A549 (cell line): ENCODE results near the gene HOXA13. TPM values are rescaled to one million over a fixed set of nuclear protein-coding genes. Genes with fewer than 3 reads are reported as not detected.

Experiments
- ATAC-seq, 2 experiments: fragments of 200-7000 bp in 1 of 2; fragments of >200 bp in 1 of 2; cut with Nextera tagmentation in 1 of 2; cut with Tn5 transposase in 1 of 2; 3 replicates each; pipeline versions ENCODE4 v1.8.0 to v1.9.1; 2018 to 2020; ENCODE audit warnings: mild to moderate bottlenecking in 1 of 2, moderate library complexity in 1 of 2
- CTCF ChIA-PET: fragments of 300-600 bp; sonication (Branson Sonifier 250); formaldehyde crosslinking; extraction: SDS; loops from one replicate; lab custom pipeline; 2021; ENCODE audit warnings: antibody characterized with exemption, inconsistent platforms; lab: Yijun Ruan, JAX
- POLR2A ChIA-PET: fragments of 350-600 bp; formaldehyde crosslinking; extraction: SDS; loops from one replicate; lab custom pipeline; 2021; ENCODE audit warnings: antibody characterized with exemption, inconsistent platforms; lab: Yijun Ruan, JAX
- DNase-seq, 2 experiments: peaks; one replicate each; pipeline versions ENCODE4 v3.0.0 to v3.0.0-alpha.2; 2011 to 2016; ENCODE audit warnings: low read depth in 1 of 2, low spot score in 1 of 2
- FAIRE-seq: peaks from 2 replicates; lab custom pipeline; 2011; peaks lifted over from hg19 to GRCh38; lab: Jason Lieb, UNC
- H3K27ac ChIP-seq, 2 experiments: fragments of >200 bp; sonication (Bioruptor Twin); formaldehyde crosslinking; 3 replicates each; pipeline ENCODE4 v1.5.1; 2016 to 2017
- H3K4me1 ChIP-seq: fragments of >200 bp; sonication (Bioruptor Twin); formaldehyde crosslinking; 3 replicates; pipeline ENCODE4 v1.6.1; 2016
- H3K4me2 ChIP-seq: fragments of >200 bp; sonication (Bioruptor Twin); formaldehyde crosslinking; 3 replicates; pipeline ENCODE4 v1.6.1; 2016
- H3K4me3 ChIP-seq: fragments of >200 bp; sonication (Bioruptor Twin); formaldehyde crosslinking; 3 replicates; pipeline ENCODE4 v1.5.1; 2016
- H3K9me3 ChIP-seq: fragments of >200 bp; sonication (Bioruptor Twin); formaldehyde crosslinking; 3 replicates; pipeline ENCODE4 v1.6.1; 2016
- CBX8 ChIP-seq: fragments of 200-600 bp; sonication (generic); IDR thresholded peaks from 2 replicates; pipeline ENCODE4 v1.6.1; 2016
- CEBPB ChIP-seq, 2 experiments: fragments of >200 bp in 1 of 2; sonication (Bioruptor Twin) in 1 of 2; formaldehyde crosslinking in 1 of 2; IDR thresholded peaks; 2 replicates each; pipeline ENCODE4 v1.6.1; 2012 to 2016
- CHD4 ChIP-seq: fragments of 200-600 bp; sonication (generic); IDR thresholded peaks from 2 replicates; pipeline ENCODE4 v1.6.1; 2016; ENCODE audit warnings: antibody characterized with exemption, mild to moderate bottlenecking, borderline replicate concordance
- EP300 ChIP-seq, 2 experiments: fragments of >200 bp; sonication (Bioruptor Twin); formaldehyde crosslinking; IDR thresholded peaks; 2 replicates in 1 of 2; 3 replicates in 1 of 2; pipeline ENCODE4 v1.6.1; 2016 to 2017
- ESRRA ChIP-seq: fragments of 150-350 bp; IDR thresholded peaks from 2 replicates; pipeline ENCODE4 v1.6.1; 2014; ENCODE audit warnings: mild to moderate bottlenecking, low read length, borderline replicate concordance
- FOSB ChIP-seq: fragments of 250-450 bp; sonication (Bioruptor Pico); IDR thresholded peaks from 2 replicates; pipeline ENCODE4 v1.5.0; 2020; ENCODE audit warnings: mild to moderate bottlenecking, moderate library complexity
- FOSL2 ChIP-seq, 2 experiments: fragments of 450-650 bp in 1 of 2; fragments of >200 bp in 1 of 2; sonication (Bioruptor Twin) in 1 of 2; formaldehyde crosslinking; IDR thresholded peaks; 2 replicates each; pipeline versions ENCODE4 v1.5.0 to v1.6.1; 2016 to 2020; ENCODE audit warnings: mild to moderate bottlenecking in 1 of 2, moderate library complexity in 1 of 2
- HDAC2 ChIP-seq: fragments of 200-600 bp; sonication (generic); IDR thresholded peaks from 2 replicates; pipeline ENCODE4 v1.6.1; 2016
- HES2 ChIP-seq: fragments of >200 bp; sonication (Bioruptor Twin); formaldehyde crosslinking; IDR thresholded peaks from 2 replicates; pipeline ENCODE4 v1.6.1; 2016
- HOXA7 ChIP-seq: fragments of 250-450 bp; sonication (Bioruptor Pico); IDR thresholded peaks from 2 replicates; pipeline ENCODE4 v1.5.0; 2020; ENCODE audit warnings: mild to moderate bottlenecking, moderate library complexity
- HOXB13 ChIP-seq: fragments of 250-450 bp; sonication (Bioruptor Pico); IDR thresholded peaks from 2 replicates; pipeline ENCODE4 v1.5.0; 2020; ENCODE audit warnings: low read depth, mild to moderate bottlenecking, moderate library complexity
- MAZ ChIP-seq: fragments of 150-350 bp; IDR thresholded peaks from 2 replicates; pipeline ENCODE4 v1.6.1; 2014; ENCODE audit warnings: antibody characterized with exemption, low read depth, low read length, borderline replicate concordance
- MYC ChIP-seq: IDR thresholded peaks from 2 replicates; pipeline ENCODE4 v1.6.1; 2012; ENCODE audit warnings: mild to moderate bottlenecking, inconsistent platforms, low read length, improper control_type of control experiment, borderline replicate concordance
- NPAS2 ChIP-seq: fragments of 250-450 bp; sonication (Bioruptor Pico); IDR thresholded peaks from 2 replicates; pipeline ENCODE4 v1.8.0; 2022; ENCODE audit warnings: mild to moderate bottlenecking, moderate library complexity, borderline replicate concordance
- PHF8 ChIP-seq: fragments of 200-600 bp; sonication (generic); IDR thresholded peaks from 2 replicates; pipeline ENCODE4 v1.6.1; 2016; ENCODE audit warnings: low read depth, mild to moderate bottlenecking, antibody characterized with exemption, moderate library complexity, borderline replicate concordance
- POLR2A ChIP-seq: IDR thresholded peaks from 2 replicates; pipeline ENCODE4 v1.6.1; 2012; ENCODE audit warnings: mild to moderate bottlenecking, low read length
- RARB ChIP-seq: fragments of 250-450 bp; sonication (Bioruptor Pico); IDR thresholded peaks from 2 replicates; pipeline ENCODE4 v1.8.0; 2021; ENCODE audit warnings: mild to moderate bottlenecking, moderate library complexity
- WGBS: methylation state at CpG from one replicate; pipeline ENCODE4 v1.1.6; 2017; ENCODE audit errors: missing lambda C conversion rate; 5-methylcytosine and 5-hydroxymethylcytosine counted together
- polyA plus RNA-seq, 4 experiments: library from polyadenylated mRNA; depleted of rRNA in 3 of 4; stranded (reverse); fragments of >200 nt; fragmentation: RNase III in 1 of 4; extraction: RNeasy Plus Mini Kit Qiagen cat#74134 plus additional on column Dnase treatment in 1 of 4; gene quantifications; 2 replicates in 3 of 4; 3 replicates in 1 of 4; pipeline ENCODE4 v1.2.3, GENCODE V29; 2011 to 2017
- TF ChIP-seq, protein P1 (sequence below): IDR thresholded peaks from 2 replicates; pipeline ENCODE4 v1.6.1; 2012; ENCODE audit warnings: low read depth, borderline replicate concordance
- TF ChIP-seq, protein P2 (sequence below): IDR thresholded peaks from 2 replicates; pipeline ENCODE4 v1.6.1; 2012
- TF ChIP-seq, protein P3 (sequence below): fragments of 250-450 bp; sonication (Bioruptor Pico); IDR thresholded peaks from 2 replicates; pipeline ENCODE4 v1.5.0; 2020; ENCODE audit warnings: low read depth, mild to moderate bottlenecking, moderate library complexity

HOXA13 gene
- polyA plus RNA-seq, 2 of the 4 experiments (the other 2 are of a cell fraction): 2.2 to 2.7 TPM

DNA sequence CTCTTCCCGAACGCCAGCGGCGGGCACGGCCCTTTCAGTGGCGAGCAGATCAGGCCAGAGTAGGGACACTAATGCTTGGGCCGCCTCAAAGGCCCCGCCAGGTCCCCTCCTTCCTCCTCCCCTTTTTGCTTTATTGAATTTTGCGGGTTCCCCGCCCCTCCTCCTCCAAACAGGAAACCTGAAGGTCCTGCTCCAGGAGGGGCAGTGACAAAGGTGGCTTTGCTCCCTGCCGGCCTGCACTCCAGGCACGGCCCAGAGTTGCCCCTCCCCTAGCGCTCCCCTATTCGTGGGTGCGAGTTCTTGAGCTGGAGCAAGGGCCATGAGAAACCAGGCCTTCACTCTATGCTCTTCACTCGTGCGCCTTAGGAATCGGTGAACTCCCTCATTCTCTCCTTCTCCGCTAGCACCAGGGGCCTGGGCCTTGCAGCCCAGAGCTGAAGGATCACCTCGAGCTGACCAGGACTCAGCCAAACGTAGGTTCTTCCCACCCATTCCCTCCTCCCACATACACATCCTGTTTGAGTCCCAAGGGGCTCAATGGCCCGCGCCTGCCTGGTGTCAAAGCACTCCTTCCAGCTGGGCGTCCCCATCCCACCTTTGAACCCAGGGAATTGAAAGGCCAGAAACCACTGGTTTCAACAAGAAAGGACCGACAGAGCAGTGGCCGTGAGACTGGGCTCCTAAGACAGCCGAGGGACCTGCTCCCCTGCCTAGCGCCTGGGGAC is 51.7 kb downstream of the HOXA13 start:
- Histone ChIP-seq H3K4me1 (peaks cover 16% of the 10 kb centered on the region), H3K9me3 (no peaks in the 10 kb centered on the region), H3K27ac (peak overlapping the region in 1 of 2 experiments; percentile 52; a peak in 1 of 6 replicates), H3K4me3 (no peak overlapping the region)
- ATAC-seq: no peak
- no peak for DNase-seq
- 91% methylated on average over 28 of the region's 28 CpGs for WGBS
- CTCF ChIA-PET: interaction anchor here (1.1 to 11.1 kb wide), 8 partner anchors 10 to 779 kb away, joined by 3 to 160 read pairs (median 14); partner anchors contain the start of gene HOXA9
- TF ChIP-seq MAZ (no peak), PHF8 (no peak), FOSB (no peak), ESRRA (no peak), HOXB13 (CRISPR knock-in tag) (no peak), FOSL2 (IDR thresholded peaks at IDR 0.05) (no peak), FOSL2 (CRISPR knock-in tag; IDR thresholded peaks at IDR 0.05) (no peak), NPAS2 (CRISPR knock-in tag) (no peak), CHD4 (no peak), CBX8 (no peak)
- TF ChIP-seq, protein P1, sequence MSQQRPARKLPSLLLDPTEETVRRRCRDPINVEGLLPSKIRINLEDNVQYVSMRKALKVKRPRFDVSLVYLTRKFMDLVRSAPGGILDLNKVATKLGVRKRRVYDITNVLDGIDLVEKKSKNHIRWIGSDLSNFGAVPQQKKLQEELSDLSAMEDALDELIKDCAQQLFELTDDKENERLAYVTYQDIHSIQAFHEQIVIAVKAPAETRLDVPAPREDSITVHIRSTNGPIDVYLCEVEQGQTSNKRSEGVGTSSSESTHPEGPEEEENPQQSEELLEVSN: no peak
- TF ChIP-seq, protein P2, sequence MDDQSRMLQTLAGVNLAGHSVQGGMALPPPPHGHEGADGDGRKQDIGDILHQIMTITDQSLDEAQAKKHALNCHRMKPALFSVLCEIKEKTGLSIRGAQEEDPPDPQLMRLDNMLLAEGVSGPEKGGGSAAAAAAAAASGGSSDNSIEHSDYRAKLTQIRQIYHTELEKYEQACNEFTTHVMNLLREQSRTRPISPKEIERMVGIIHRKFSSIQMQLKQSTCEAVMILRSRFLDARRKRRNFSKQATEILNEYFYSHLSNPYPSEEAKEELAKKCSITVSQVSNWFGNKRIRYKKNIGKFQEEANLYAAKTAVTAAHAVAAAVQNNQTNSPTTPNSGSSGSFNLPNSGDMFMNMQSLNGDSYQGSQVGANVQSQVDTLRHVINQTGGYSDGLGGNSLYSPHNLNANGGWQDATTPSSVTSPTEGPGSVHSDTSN: no peak
- TF ChIP-seq, all 56 proteins: peak for 0
- peak overlapping the region; percentile 90; the same call in 1 of the 3 replicates for H3K4me2 ChIP-seq
- POLR2A ChIA-PET: no interaction called here
- no peak for FAIRE-seq

GRCh38 chr7:27147199-27148030 is 52.5 kb downstream of the HOXA13 start, which contains the start of gene HOXA6:
HOXA6 (minus strand) TSS chr7:27147774; CDS start chr7:27147749, 25 bp downstream.
- FAIRE-seq (no peak), DNase-seq (no peak), ATAC-seq (no peak)
- H3K4me1 ChIP-seq: peaks cover 16% of the 10 kb centered on the region
- no peak within 1 kb of the TSS for H3K4me3 ChIP-seq
- WGBS: 95% methylated on average over 57 of the region's 63 CpGs
- H3K4me2 ChIP-seq: peak within 1 kb of the TSS; percentile 90; the same call in 1 of the 3 replicates
- H3K27ac ChIP-seq: peak within 1 kb of the TSS in 1 of 2 experiments; percentile 52; a peak in 1 of 6 replicates
- CTCF ChIA-PET: interaction anchor here (0.8 to 11.1 kb wide), 7 partner anchors 11 to 778 kb away, joined by 3 to 160 read pairs (median 31); partner anchors contain the start of gene HOXA9
- TF ChIP-seq POLR2A: no peak
- no peak for TF ChIP-seq HOXB13 (CRISPR knock-in tag)
- no peak for TF ChIP-seq HOXA7
- TF ChIP-seq, protein P3, sequence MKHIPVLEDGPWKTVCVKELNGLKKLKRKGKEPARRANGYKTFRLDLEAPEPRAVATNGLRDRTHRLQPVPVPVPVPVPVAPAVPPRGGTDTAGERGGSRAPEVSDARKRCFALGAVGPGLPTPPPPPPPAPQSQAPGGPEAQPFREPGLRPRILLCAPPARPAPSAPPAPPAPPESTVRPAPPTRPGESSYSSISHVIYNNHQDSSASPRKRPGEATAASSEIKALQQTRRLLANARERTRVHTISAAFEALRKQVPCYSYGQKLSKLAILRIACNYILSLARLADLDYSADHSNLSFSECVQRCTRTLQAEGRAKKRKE: no peak
- TF ChIP-seq CEBPB (IDR thresholded peaks at IDR 0.05): no peak
- H3K9me3 ChIP-seq: no peaks in the 10 kb centered on the region
- POLR2A ChIA-PET: no interaction called here

DNA sequence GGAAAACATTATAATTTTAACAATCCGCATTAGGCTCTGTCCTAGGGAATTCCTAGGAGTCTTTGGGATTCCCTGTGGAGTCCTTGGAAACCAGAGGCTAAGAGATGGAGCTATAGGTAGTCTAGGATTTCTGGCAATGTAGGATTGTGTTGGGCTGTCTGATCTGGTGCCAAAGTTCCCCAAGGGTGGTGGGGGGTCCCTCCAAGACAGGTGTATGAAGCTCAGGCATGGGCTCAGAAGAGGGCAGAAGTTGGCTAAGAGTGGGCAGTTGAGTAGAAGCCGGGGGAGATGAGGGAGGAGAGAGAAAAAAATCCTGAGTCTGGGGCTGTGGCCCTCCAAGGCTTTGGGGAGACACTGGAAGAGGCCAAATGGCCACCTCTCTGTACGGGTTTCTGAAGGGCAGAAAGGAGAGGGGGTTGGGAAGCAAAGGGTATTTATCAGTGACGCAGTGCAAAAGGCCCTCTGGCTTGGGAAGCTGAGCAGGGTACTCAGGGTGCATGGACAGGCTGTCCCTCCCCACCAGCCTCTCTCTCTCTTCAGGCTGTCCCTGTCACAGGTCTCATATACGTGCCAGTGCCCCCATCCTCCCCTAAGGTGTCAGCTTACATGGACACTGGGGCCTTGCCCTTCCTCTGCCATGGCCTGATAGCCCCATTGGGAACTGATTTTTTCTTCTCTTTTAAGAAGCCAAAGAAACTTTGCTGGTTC is 53.2 kb downstream of the HOXA13 start:
- ChIA-PET CTCF (interaction anchor here (0.8 to 11.1 kb wide), 4 partner anchors 17 to 778 kb away, joined by 3 to 160 read pairs (median 34); partner anchors contain the start of gene HOXA9), POLR2A (no interaction called here)
- no peak overlapping the region for H3K27ac ChIP-seq
- TF ChIP-seq HDAC2 (no peak), HES2 (no peak), RARB (CRISPR knock-in tag) (no peak), MYC (no peak), HOXA7 (no peak), EP300 (IDR thresholded peaks at IDR 0.05) (no peak)
- TF ChIP-seq, protein P1: no peak
- DNase-seq: no peak
- no peak for ATAC-seq
- H3K9me3 ChIP-seq: no peaks in the 10 kb centered on the region
- H3K4me2 ChIP-seq: no peak overlapping the region
- H3K4me1 ChIP-seq: peaks cover 18% of the 10 kb centered on the region
- WGBS: 82% methylated on average over 5 of the region's 5 CpGs
- FAIRE-seq: no peak
- no peak overlapping the region for H3K4me3 ChIP-seq
